ENCODE measurements around the gene TUBG1. TPM values are rescaled to one million over a fixed set of nuclear protein-coding genes. Genes with fewer than 3 reads are reported as not detected.
A peak's percentile ranks its signal among the peaks of the same experiment; 100 is the strongest.
"Not testable (repeated sequence)": the region's sequence is repeated elsewhere in the genome, so short reads cannot be mapped to it uniquely, and the experiment has no call there.

The TUBG1 gene
- polyA plus RNA-seq, 1 donor (not counting 4 experiments of a cell fraction or from before 2014, with no cell fraction given), result 54.8 TPM

DNA sequence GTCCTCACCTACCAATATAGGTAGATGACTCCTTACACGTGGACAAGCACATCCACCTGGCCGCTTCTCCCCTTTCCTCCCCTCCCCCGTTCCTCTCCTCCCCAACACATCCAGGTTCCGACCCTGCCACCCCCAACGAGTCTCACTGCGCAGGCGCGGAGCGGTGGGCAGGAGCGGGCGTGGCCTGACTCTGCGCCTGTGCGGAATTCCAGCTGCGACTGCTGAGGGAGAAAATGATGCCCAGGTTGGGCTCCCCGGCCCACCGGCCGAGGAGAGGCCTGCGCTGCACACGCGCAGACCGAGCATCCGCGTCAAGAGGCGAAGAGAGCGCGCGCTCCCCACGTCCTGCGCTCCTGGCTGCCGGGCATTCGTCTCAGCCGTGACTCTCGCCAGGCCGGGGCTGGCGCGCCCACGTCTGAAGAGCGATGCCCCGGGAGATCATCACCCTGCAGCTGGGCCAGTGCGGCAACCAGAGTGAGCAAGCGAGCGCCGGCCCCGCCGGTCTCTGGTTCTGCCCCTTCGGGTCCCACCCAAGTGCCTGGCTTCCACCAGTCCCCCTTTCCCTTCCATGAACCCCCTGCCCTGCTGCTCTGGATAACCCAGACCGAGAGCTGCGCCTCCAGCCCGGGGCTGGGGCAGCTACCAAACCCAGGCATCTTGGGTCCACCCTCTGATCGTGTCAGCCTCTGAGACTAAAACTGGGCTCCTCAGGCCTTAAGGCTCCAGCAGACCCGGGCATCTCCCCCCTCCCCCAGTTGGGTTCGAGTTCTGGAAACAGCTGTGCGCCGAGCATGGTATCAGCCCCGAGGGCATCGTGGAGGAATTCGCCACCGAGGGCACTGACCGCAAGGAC, 49.8 kb downstream of the TUBG1 start, which contains the start of gene TUBG2:
Gene TUBG2, plus strand, starts transcription at position 206 of the 853 bp plus-strand sequence. Its CDS starts 220 bp downstream, at position 426.
- H3K27me3 ChIP-seq (ENCODE audit: control insufficient read depth, extremely low read depth, insufficient read depth, low read length), result no peaks in the 10 kb centered on the region
- peak within 1 kb of the TSS; percentile 71 to 81 (median 72) for H3K4me3 ChIP-seq (ENCODE audit: control insufficient read depth in 2 of 3, extremely low read depth in 1 of 3, insufficient read depth in 2 of 3, low read depth in 1 of 3, low read length in 3 of 3)
- peak within 1 kb of the TSS; percentile 95 for H2AFZ ChIP-seq (ENCODE audit: control insufficient read depth, low read length)
- TF ChIP-seq EZH2 (IDR thresholded peaks at IDR 0.05; ENCODE audit: low read length), result no peak
- TF ChIP-seq, protein P1, sequence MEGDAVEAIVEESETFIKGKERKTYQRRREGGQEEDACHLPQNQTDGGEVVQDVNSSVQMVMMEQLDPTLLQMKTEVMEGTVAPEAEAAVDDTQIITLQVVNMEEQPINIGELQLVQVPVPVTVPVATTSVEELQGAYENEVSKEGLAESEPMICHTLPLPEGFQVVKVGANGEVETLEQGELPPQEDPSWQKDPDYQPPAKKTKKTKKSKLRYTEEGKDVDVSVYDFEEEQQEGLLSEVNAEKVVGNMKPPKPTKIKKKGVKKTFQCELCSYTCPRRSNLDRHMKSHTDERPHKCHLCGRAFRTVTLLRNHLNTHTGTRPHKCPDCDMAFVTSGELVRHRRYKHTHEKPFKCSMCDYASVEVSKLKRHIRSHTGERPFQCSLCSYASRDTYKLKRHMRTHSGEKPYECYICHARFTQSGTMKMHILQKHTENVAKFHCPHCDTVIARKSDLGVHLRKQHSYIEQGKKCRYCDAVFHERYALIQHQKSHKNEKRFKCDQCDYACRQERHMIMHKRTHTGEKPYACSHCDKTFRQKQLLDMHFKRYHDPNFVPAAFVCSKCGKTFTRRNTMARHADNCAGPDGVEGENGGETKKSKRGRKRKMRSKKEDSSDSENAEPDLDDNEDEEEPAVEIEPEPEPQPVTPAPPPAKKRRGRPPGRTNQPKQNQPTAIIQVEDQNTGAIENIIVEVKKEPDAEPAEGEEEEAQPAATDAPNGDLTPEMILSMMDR (optimal IDR thresholded peaks at IDR 0.05 in 1 of 3, IDR thresholded peaks at IDR 0.05 in 1 of 3, conservative IDR thresholded peaks at IDR 0.05 in 1 of 3; ENCODE audit: extremely low read depth in 1 of 3, insufficient read depth in 2 of 3, low read length in 3 of 3), result no peak
- FAIRE-seq (no peak), DNase-seq (ENCODE audit: low read depth, low spot score) (peak; percentile 82)
- no peaks in the 10 kb centered on the region for H3K9me3 ChIP-seq (ENCODE audit: control insufficient read depth, low read depth, low read length)
- peak within 1 kb of the TSS; percentile 76 for H3K9ac ChIP-seq (ENCODE audit: control insufficient read depth, extremely low read depth, insufficient read depth, low read length)
- H3K79me2 ChIP-seq (ENCODE audit: control insufficient read depth, insufficient read depth, low read length), result no peaks in the 10 kb centered on the region
- no peaks in the 10 kb centered on the region for H4K20me1 ChIP-seq (ENCODE audit: control insufficient read depth, extremely low read depth, insufficient read depth, low read length)
- H3K4me1 ChIP-seq (ENCODE audit: control insufficient read depth, extremely low read depth, insufficient read depth, low read length), result peaks cover 22% of the 10 kb centered on the region
- peak within 1 kb of the TSS; percentile 85 for H3K4me2 ChIP-seq (ENCODE audit: control insufficient read depth, extremely low read depth, insufficient read depth, low read depth, low read length)
- peaks cover 5% of the 10 kb centered on the region for H3K9me1 ChIP-seq (ENCODE audit: control insufficient read depth, extremely low read depth, insufficient read depth, low read length)
- peak within 1 kb of the TSS; percentile 58 for H3K27ac ChIP-seq (ENCODE audit: control insufficient read depth, insufficient read depth, low read length)
- H3K36me3 ChIP-seq (ENCODE audit: control insufficient read depth in 2 of 2, extremely low read depth in 1 of 2, insufficient read depth in 2 of 2, low read length in 2 of 2), result peaks cover 2 to 11% of the 10 kb centered on the region in 2 experiments
- dilution Hi-C loops (cut with MboI; ENCODE audit: extremely low pct_ligation_motif_present, low sequenced_read_pairs), result no loop called here

DNA sequence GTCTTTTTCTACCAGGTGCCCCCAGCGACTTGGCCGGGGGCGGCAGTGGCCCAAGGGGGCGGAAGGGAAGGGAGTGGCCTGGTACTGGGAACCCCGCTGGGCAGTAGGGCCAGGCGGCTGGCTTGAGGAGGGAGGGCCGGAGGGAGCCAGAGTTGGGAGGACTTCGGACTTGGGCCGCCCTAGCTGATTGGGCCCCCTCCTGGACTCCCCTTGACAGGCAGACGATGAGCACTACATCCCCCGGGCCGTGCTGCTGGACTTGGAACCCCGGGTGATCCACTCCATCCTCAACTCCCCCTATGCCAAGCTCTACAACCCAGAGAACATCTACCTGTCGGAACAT, 50.4 kb downstream of the TUBG1 start:
- H3K79me2 ChIP-seq (ENCODE audit: control insufficient read depth, insufficient read depth, low read length); DNase-seq (ENCODE audit: low read depth, low spot score); FAIRE-seq; H2AFZ ChIP-seq (ENCODE audit: control insufficient read depth, low read length); H3K27me3 ChIP-seq (ENCODE audit: control insufficient read depth, extremely low read depth, insufficient read depth, low read length); H3K9me3 ChIP-seq (ENCODE audit: control insufficient read depth, low read depth, low read length); H4K20me1 ChIP-seq (ENCODE audit: control insufficient read depth, extremely low read depth, insufficient read depth, low read length); H3K9me1 ChIP-seq (ENCODE audit: control insufficient read depth, extremely low read depth, insufficient read depth, low read length): not testable (repeated sequence)
- Histone ChIP-seq H3K4me1 (ENCODE audit: control insufficient read depth, extremely low read depth, insufficient read depth, low read length) (peaks cover 21% of the 10 kb centered on the region), H3K36me3 (ENCODE audit: control insufficient read depth in 2 of 2, extremely low read depth in 1 of 2, insufficient read depth in 2 of 2, low read length in 2 of 2) (peaks cover 2 to 11% of the 10 kb centered on the region in 2 experiments), H3K27ac (ENCODE audit: control insufficient read depth, insufficient read depth, low read length) (peak overlapping the region; percentile 58), H3K9ac (ENCODE audit: control insufficient read depth, extremely low read depth, insufficient read depth, low read length) (peak overlapping the region; percentile 76), H3K4me3 (ENCODE audit: control insufficient read depth in 2 of 3, extremely low read depth in 1 of 3, insufficient read depth in 2 of 3, low read depth in 1 of 3, low read length in 3 of 3) (peak overlapping the region; percentile 71 to 81 (median 72)), H3K4me2 (ENCODE audit: control insufficient read depth, extremely low read depth, insufficient read depth, low read depth, low read length) (peak overlapping the region; percentile 85)
- dilution Hi-C loops (cut with MboI; ENCODE audit: extremely low pct_ligation_motif_present, low sequenced_read_pairs), result loop anchor here (10.0 kb wide), 1 partner anchor 55 kb away; the partner anchor contains the start of genes RETREG3 and TUBG1

Measured in keratinocyte (primary cell).